ENCODE measurements around the gene KLC3. TPM values are rescaled to one million over a fixed set of nuclear protein-coding genes. Genes with fewer than 3 reads are reported as not detected.
"Not testable (repeated sequence)": the region's sequence is repeated elsewhere in the genome, so short reads cannot be mapped to it uniquely, and the experiment has no call there.

Gene KLC3
- total RNA-seq, 1 experiment from 2014 or later: not detected

DNA sequence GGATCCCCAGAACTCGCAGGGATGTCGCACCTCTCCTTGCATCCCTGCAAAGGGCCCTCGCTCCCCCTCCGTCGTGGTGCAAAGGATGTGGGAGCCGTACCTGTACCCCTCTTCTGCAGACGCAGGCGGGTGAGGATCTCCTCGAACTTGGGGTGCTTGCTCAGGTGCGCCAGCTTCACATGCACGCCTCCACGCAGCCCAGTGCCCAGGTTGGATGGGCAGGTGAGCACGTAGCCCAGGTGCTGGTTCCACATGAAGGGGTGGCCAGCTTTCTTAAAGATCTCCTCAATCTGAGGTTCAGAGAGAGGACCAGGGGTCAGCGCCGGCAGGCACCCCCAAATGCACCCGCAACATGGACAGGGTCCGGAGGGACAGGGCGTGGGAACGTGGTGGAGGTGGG lies 33.2 kb upstream of the KLC3 start:
- no peaks in the 10 kb centered on the region; the same call in 1 of the 2 replicates for H3K9me3 ChIP-seq
- no peaks in the 10 kb centered on the region for H3K36me3 ChIP-seq
- no peak for DNase-seq

GRCh38 chr19:45309322-45309721 lies 31.2 kb upstream of the KLC3 start:
- H3K4me3 ChIP-seq, DNase-seq, H3K36me3 ChIP-seq, H3K27me3 ChIP-seq, H3K9me3 ChIP-seq: not testable (repeated sequence)

More for the DNA sequence above, 33.2 kb upstream of the KLC3 start:
- no peak overlapping the region for H3K4me3 ChIP-seq
- H3K27me3 ChIP-seq: no peaks in the 10 kb centered on the region

DNA sequence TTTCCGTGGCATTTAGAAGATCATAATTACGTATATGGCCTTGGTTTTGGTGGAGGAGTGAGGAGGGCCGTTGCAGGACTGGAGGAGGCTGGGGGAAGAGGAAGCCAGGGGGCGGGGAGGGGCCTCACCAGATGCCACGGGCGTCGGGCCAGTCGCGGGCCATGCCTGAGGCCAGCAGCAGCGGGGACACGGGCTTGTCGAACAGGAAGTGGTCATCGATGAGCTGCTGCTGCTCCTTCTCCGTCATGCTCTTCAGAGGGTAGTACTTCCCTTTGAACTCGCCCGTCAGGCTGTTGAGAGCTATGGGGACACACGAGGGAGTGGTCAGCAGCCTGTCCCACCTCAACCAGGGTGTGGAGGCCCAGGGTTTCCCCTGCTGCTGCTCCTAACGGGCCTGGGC lies 28.9 kb upstream of the KLC3 start:
- Histone ChIP-seq H3K4me3 (no peak overlapping the region), H3K27me3 (peaks cover 4% of the 10 kb centered on the region; the same call in 1 of the 2 replicates), H3K36me3 (no peaks in the 10 kb centered on the region), H3K9me3 (no peaks in the 10 kb centered on the region)
- DNase-seq: no peak

GRCh38 chr19:45312285-45312684 lies 28.3 kb upstream of the KLC3 start:
- H3K27me3 ChIP-seq, DNase-seq, H3K4me3 ChIP-seq, H3K9me3 ChIP-seq, H3K36me3 ChIP-seq: not testable (repeated sequence)

DNA sequence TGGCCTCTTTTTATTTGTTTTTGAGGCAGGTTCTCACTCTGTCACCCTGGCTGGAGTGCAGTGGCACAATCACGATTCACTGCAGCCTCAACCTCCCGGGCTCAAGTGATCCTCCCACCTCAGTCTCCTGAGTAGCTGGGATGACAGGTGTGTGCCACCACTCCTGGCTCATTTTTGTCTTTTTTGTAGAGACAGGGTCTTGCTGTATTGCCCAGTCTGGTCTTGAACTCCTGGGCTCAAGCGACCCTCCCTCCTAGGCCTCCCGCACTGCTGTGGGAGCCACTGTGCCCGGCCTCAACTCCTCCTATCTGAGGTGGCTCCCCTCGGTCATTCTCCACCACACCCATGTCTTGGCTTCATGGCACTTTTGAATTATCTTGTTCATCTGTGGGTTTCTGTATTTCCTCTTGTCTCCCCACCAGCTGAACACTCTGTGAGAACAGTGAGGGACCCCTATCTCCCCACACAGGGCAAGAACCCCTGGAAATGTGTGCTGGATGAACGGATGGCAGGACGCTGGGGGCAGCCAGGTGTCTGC lies 25.8 kb upstream of the KLC3 start:
- H3K9me3 ChIP-seq: no peaks in the 10 kb centered on the region
- no peaks in the 10 kb centered on the region for H3K36me3 ChIP-seq
- no peak for DNase-seq
- H3K4me3 ChIP-seq: no peak overlapping the region
- H3K27me3 ChIP-seq: peaks cover 4% of the 10 kb centered on the region; the same call in 1 of the 2 replicates

- Histone ChIP-seq H3K9me3 (no peaks in the 10 kb centered on the region), H3K36me3 (no peaks in the 10 kb centered on the region), H3K27me3 (peaks cover 4% of the 10 kb centered on the region; the same call in 1 of the 2 replicates), H3K4me3 (no peak overlapping the region)
- no peak for DNase-seq
Observed at GRCh38 chr19:45315304-45315703, 25.2 kb upstream of the KLC3 start.

DNA sequence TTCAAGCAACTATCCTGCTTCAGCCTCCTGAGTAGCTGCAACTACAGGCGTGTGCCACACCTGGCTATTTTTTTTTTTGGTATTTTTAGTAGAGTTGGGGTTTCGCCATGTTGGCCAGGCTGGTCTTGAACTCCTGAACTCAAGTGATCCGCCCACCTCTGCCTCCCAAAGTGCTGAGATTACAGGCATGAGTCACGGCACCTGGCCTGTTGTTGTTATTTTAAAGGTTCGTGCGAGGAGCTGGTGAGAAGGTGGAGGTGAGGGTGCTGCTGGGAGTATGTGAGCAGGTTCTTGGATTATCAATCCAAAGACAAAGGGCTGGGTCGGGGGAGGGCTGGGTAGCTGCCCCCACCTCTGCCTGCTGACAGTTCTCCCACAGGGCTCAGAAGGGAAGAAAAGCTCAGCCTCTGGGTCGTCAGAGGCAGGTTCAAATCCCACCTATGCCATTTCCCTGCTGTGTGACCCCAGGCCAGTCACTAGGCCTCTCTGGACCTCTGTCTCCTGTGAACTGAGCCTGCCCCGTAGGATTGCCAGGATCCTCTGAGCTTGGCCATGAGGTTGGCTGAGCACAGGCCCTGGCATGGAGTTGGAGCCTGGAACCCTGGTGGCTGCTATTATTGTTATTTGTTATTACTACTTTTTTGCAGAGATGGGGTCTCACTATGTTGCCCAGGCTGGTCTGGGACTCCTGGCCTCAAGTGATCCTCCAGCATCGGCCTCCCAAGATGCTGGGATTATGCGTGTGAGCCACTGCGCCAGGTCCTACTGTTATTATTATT lies 19.4 kb upstream of the KLC3 start:
- no peak for DNase-seq

DNA sequence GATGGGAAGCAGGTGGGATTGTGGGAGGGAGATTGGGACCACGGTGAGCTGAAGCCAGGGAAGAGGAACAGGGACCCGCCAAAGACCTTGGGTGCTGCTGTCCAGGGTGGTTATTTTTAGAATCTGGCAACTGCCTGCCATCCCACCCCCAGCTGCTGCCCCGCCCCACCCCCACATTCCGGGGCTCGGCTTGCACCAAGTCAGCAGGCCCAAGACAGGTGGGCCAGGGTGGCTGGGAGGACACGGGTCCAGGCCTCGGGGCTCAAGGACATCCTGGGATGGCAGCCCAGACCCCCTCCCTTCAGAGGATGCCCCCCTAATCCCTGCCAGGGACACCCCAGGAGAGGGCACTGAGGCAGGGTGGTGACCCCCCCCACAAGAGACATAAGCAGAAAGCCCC lies 18.7 kb upstream of the KLC3 start:
- Histone ChIP-seq H3K4me3 (no peak overlapping the region), H3K36me3 (no peaks in the 10 kb centered on the region), H3K27me3 (no peaks in the 10 kb centered on the region; the same call in 1 of the 2 replicates), H3K9me3 (no peaks in the 10 kb centered on the region)
- no peak for DNase-seq

More for the DNA sequence above, 19.4 kb upstream of the KLC3 start:
- H3K4me3 ChIP-seq: no peak overlapping the region
- no peaks in the 10 kb centered on the region for H3K9me3 ChIP-seq
- H3K36me3 ChIP-seq: no peaks in the 10 kb centered on the region
- H3K27me3 ChIP-seq: no peaks in the 10 kb centered on the region; the same call in 1 of the 2 replicates

DNA sequence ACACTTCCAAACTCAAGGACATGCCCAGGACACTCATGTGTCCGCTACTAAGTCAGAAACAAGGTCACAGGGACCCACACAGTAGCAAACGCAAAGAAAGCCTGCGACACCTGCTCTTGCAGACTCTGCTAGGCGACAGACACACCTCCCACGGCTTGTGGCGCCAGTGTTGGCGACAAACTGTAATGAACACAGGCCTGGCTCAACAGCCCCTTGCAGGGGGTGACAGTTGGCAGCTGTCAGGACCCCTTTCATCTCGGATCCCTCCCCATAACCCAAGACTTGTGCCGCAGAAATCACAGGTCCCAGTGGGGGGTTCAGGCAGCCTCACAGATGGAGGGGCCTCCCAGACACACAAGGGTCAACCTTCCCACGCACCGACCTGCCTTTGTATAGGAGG lies 18.2 kb upstream of the KLC3 start:
- DNase-seq: no peak
- H3K27me3 ChIP-seq: no peaks in the 10 kb centered on the region; the same call in 1 of the 2 replicates
- no peak overlapping the region for H3K4me3 ChIP-seq
- H3K9me3 ChIP-seq: no peaks in the 10 kb centered on the region
- no peaks in the 10 kb centered on the region for H3K36me3 ChIP-seq

- Histone ChIP-seq H3K4me3 (no peak within 1 kb of the TSS), H3K9me3 (no peaks in the 10 kb centered on the region), H3K27me3 (no peaks in the 10 kb centered on the region; the same call in 1 of the 2 replicates), H3K36me3 (no peaks in the 10 kb centered on the region)
- no peak for DNase-seq
Observed at GRCh38 chr19:45322744-45323281, 17.7 kb upstream of the KLC3 start, which contains the start of gene CKM. Gene CKM (minus strand): TSS chr19:45322875. CDS start chr19:45319713, 3,162 bp downstream.

DNA sequence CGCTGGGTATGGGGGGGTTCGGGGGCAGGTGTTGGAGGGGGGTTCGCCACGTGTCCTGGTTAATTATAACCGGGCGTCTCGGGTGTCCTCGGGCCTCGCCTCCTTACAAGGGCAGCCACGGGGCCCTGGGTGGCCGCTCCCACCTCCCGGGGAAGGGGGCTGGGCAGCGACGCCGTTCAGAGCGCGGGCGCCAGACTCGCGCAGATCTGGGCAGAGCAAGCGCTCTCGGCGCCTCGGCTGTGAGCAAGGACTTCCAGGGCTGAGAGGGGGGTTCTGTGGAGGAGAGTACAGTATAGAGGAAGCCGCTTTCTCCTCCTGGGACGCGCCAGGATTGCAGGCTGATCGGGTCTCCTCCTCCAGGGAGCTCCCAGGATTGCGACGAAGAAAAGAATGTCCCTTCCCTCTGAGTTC lies 16.9 kb upstream of the KLC3 start:
- DNase-seq: no peak
- Histone ChIP-seq H3K27me3 (no peaks in the 10 kb centered on the region), H3K4me3 (no peak overlapping the region), H3K9me3 (no peaks in the 10 kb centered on the region), H3K36me3 (no peaks in the 10 kb centered on the region)

GRCh38 chr19:45324349-45324907 lies 16.1 kb upstream of the KLC3 start:
- DNase-seq: no peak
- Histone ChIP-seq H3K9me3 (no peaks in the 10 kb centered on the region), H3K27me3 (no peaks in the 10 kb centered on the region), H3K4me3 (no peak overlapping the region), H3K36me3 (no peaks in the 10 kb centered on the region)

GRCh38 chr19:45327404-45328143 lies 13.0 kb upstream of the KLC3 start:
- no peaks in the 10 kb centered on the region for H3K36me3 ChIP-seq
- H3K4me3 ChIP-seq: no peak overlapping the region
- no peak for DNase-seq
- no peaks in the 10 kb centered on the region for H3K9me3 ChIP-seq
- no peaks in the 10 kb centered on the region for H3K27me3 ChIP-seq

DNA sequence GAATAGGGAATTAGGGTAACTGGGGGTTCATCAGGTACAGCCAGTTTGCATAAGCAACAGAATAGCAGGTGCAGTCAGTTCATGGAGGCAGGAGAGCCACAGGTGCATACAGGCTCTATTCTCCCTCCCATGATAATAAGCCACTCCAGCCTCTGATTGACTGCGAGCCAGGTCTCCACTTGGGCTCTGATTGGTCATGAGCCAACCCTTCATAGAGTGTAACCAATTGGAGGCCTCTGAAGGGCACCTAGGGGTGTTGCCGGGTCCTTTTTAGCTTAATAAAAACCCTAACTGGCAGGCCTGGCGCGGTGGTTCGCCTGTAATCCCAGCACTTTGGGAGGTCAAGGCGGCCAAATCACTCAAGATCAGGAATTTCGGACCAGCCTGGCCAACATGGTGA lies 9.1 kb upstream of the KLC3 start:
- no peak overlapping the region for H3K4me3 ChIP-seq
- H3K9me3 ChIP-seq: no peaks in the 10 kb centered on the region
- H3K27me3 ChIP-seq: no peaks in the 10 kb centered on the region
- no peak for DNase-seq
- no peaks in the 10 kb centered on the region for H3K36me3 ChIP-seq

- no peaks in the 10 kb centered on the region for H3K36me3 ChIP-seq
- H3K4me3 ChIP-seq: no peak overlapping the region
Observed at GRCh38 chr19:45333609-45334303, 6.8 kb upstream of the KLC3 start.

GRCh38 chr19:45334881-45335280 lies 5.7 kb upstream of the KLC3 start:
- not testable (repeated sequence) for H3K27me3 ChIP-seq, H3K4me3 ChIP-seq, H3K9me3 ChIP-seq, DNase-seq, H3K36me3 ChIP-seq

More at GRCh38 chr19:45333609-45334303, 6.8 kb upstream of the KLC3 start:
- Histone ChIP-seq H3K27me3 (no peaks in the 10 kb centered on the region), H3K9me3 (no peaks in the 10 kb centered on the region)
- DNase-seq: no peak
